Liver (tissue), 9 donors: ENCODE results near the gene ABITRAM. TPM values are rescaled to one million over a fixed set of nuclear protein-coding genes. Genes with fewer than 3 reads are reported as not detected.

Source experiments
- DNase-seq: peaks from one replicate; pipeline ENCODE4 v3.0.0-alpha.2; 2017; ENCODE audit warnings: low spot score
- H3K27ac ChIP-seq, 2 donors: one replicate each; pipeline ENCODE4 v1.7.0; 2013; ENCODE audit warnings: inconsistent platforms in 2 of 2, low read length in 2 of 2, control low read depth in 1 of 2, low read depth in 1 of 2, mild to moderate bottlenecking in 1 of 2
- H3K27me3 ChIP-seq, 4 donors: one replicate each; pipeline versions ENCODE4 v1.6.1 to v1.7.0; 2013; ENCODE audit warnings: low read length in 3 of 4, inconsistent platforms in 1 of 4, mild to moderate bottlenecking in 1 of 4, moderate library complexity in 1 of 4; ENCODE audit not compliant: control insufficient read depth in 4 of 4, insufficient read depth in 4 of 4
- H3K36me3 ChIP-seq, 4 donors: one replicate each; pipeline versions ENCODE4 v1.6.1 to v1.7.0; 2013; ENCODE audit warnings: low read length in 3 of 4, mild to moderate bottlenecking in 3 of 4, low read depth in 1 of 4, moderate library complexity in 1 of 4; ENCODE audit not compliant: control insufficient read depth in 4 of 4, insufficient read depth in 3 of 4
- H3K4me1 ChIP-seq, 4 donors: one replicate each; pipeline versions ENCODE4 v1.6.1 to v1.7.0; 2013; ENCODE audit warnings: low read length in 3 of 4, mild to moderate bottlenecking in 3 of 4, moderate library complexity in 1 of 4; ENCODE audit not compliant: control insufficient read depth in 4 of 4, insufficient read depth in 4 of 4
- H3K4me3 ChIP-seq, 3 donors: one replicate each; pipeline versions ENCODE4 v1.6.1 to v1.7.0; 2013; ENCODE audit warnings: low read length in 3 of 3, control low read depth in 1 of 3, low read depth in 1 of 3, mild to moderate bottlenecking in 1 of 3
- H3K9ac ChIP-seq, 2 donors: one replicate each; pipeline ENCODE4 v1.7.0; 2013; ENCODE audit warnings: low read length in 2 of 2, mild to moderate bottlenecking in 2 of 2, moderate library complexity in 2 of 2, control low read depth in 1 of 2, low read depth in 1 of 2
- H3K9me3 ChIP-seq, 4 donors: one replicate each; pipeline versions ENCODE4 v1.6.1 to v1.7.0; 2013; ENCODE audit warnings: low read length in 3 of 4; ENCODE audit not compliant: control insufficient read depth in 4 of 4
- EGR1 ChIP-seq, 2 donors: IDR thresholded peaks; 2 replicates each; pipeline ENCODE4 v1.6.1; 2016 to 2018; ENCODE audit warnings: antibody characterized with exemption in 2 of 2, low read depth in 2 of 2
- GABPA ChIP-seq, 2 donors: IDR thresholded peaks in 1 of 2; conservative IDR thresholded peaks in 1 of 2; 2 replicates each; pipeline ENCODE4 v1.6.1; 2016; ENCODE audit warnings: antibody characterized with exemption in 2 of 2, mild to moderate bottlenecking in 1 of 2, moderate library complexity in 1 of 2
- HNF4G ChIP-seq: IDR thresholded peaks from 2 replicates; pipeline ENCODE4 v1.6.1; 2016; ENCODE audit warnings: antibody characterized with exemption
- RXRA ChIP-seq, 2 donors: IDR thresholded peaks; 2 replicates each; pipeline ENCODE4 v1.6.1; 2017 to 2018; ENCODE audit warnings: antibody characterized with exemption in 2 of 2, mild to moderate bottlenecking in 1 of 2
- SP1 ChIP-seq: IDR thresholded peaks from 2 replicates; pipeline ENCODE4 v1.6.1; 2018; ENCODE audit warnings: antibody characterized with exemption, mild to moderate bottlenecking
- WGBS: extraction: QIAGEN DNeasy Blood & Tissue Kit; methylation state at CpG from one replicate; pipeline ENCODE4 v1.1.7; 2013; 5-methylcytosine and 5-hydroxymethylcytosine counted together
- polyA plus RNA-seq, 2 donors: library from polyadenylated mRNA; stranded (reverse) in 1 of 2; unstranded in 1 of 2; fragments of 200-250 nt in 1 of 2; fragments of >200 nt in 1 of 2; fragmentation: Nextera tagmentation in 1 of 2; extraction: Ambion mirVana in 1 of 2; gene quantifications; one replicate each; pipeline versions ENCODE4 v1.2.1 to v1.2.3, GENCODE V29; 2013 to 2015
- total RNA-seq, 2 donors: library from RNA; depleted of rRNA; stranded (reverse); fragments of >200 nt; gene quantifications; one replicate each; pipeline ENCODE4 v1.2.3, GENCODE V29; 2014
- TF ChIP-seq, protein P1 (sequence below): IDR thresholded peaks from 2 replicates; pipeline ENCODE4 v1.6.1; 2016; ENCODE audit warnings: antibody characterized with exemption
- donor health status: healthy.
- donor health status: healthy.
- donor health status: healthy.
- donor health status: healthy.
- donor health status: healthy.

The ABITRAM gene
- total and polyA plus RNA-seq, 4 donors: 3.5 to 8.2 (median 5.5) TPM

DNA sequence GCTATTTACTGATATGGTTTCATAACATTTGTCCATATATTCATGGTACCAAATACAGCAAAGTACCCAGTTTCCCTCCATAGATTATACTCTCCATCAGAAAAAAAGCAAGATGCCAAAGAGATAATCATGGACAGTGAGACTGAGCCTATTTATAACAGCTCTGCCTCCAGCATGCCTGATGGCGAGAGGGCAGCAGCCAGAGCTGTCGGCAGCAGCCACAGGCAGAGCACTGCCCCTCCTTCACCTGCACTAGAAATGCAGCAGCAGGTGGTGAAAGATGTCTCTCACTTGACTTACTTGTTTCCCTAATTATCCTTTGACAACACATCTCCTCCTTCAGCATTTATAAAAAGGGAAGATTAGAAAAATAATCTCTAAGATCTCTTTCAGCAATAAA, 46.7 kb downstream of the ABITRAM start:
- WGBS: 100% methylated on average over 2 of the region's 2 CpGs
- Histone ChIP-seq H3K4me3 (no peak overlapping the region), H3K9me3 (no peaks in the 10 kb centered on the region), H3K36me3 (peaks cover 0 to 6% (median 4%) of the 10 kb centered on the region in 4 donors), H3K9ac (no peak overlapping the region), H3K27me3 (no peaks in the 10 kb centered on the region), H3K27ac (no peak overlapping the region), H3K4me1 (no peaks in the 10 kb centered on the region)
- TF ChIP-seq EGR1 (IDR thresholded peaks at IDR 0.05; ENCODE audit: low read depth in 2 of 2) (no peak), GABPA (IDR thresholded peaks at IDR 0.05 in 1 of 2, conservative IDR thresholded peaks at IDR 0.05 in 1 of 2) (no peak), RXRA (IDR thresholded peaks at IDR 0.05) (no peak)
- no peak for DNase-seq

DNA sequence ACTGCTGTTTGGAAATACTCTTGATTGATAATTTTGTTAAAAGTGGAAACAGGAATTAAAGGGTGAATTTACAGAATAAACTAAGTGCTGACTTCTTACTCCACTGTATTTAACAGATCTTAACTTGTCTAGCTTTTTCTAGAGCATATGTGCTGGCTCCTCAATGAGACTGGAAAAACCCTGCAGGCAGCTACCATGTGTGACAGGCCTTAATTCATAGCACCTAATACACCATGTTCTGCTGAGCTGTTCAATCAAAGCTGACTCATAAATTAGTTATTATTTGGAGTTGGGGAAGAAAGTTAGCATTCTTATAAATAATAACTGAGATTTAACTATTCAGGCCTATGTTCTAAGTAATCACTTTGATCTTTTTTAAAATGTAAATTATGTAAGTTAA, 49.7 kb downstream of the ABITRAM start:
- H3K4me1 ChIP-seq: no peaks in the 10 kb centered on the region
- H3K9ac ChIP-seq: no peak overlapping the region
- no peak overlapping the region for H3K27ac ChIP-seq
- no peak for DNase-seq
- TF ChIP-seq SP1: no peak
- no peak for TF ChIP-seq HNF4G
- TF ChIP-seq, protein P1, sequence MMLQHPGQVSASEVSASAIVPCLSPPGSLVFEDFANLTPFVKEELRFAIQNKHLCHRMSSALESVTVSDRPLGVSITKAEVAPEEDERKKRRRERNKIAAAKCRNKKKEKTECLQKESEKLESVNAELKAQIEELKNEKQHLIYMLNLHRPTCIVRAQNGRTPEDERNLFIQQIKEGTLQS: no peak
- no peaks in the 10 kb centered on the region for H3K9me3 ChIP-seq
- no peak overlapping the region for H3K4me3 ChIP-seq
- H3K36me3 ChIP-seq: peaks cover 0 to 5% (median 2%) of the 10 kb centered on the region in 4 donors
- no peaks in the 10 kb centered on the region for H3K27me3 ChIP-seq

Other genes with a start within 250 kb of the ABITRAM start
- under 1 TPM in 1 of 2 donors, not detected in 1; 0.09 TPM for gene ACTL7B, start 78.4 kb upstream of the ABITRAM start, total RNA-seq
- not detected for gene ACTL7B, start 78.4 kb upstream of the ABITRAM start, polyA plus RNA-seq
- not detected for gene ACTL7A, start 72.1 kb upstream of the ABITRAM start, total RNA-seq
- gene ACTL7A, start 72.1 kb upstream of the ABITRAM start, polyA plus RNA-seq: under 1 TPM in 1 of 2 donors, not detected in 1; 0.10 TPM
- gene ELP1, start 276 bp upstream of the ABITRAM start, total RNA-seq: 10 to 100 TPM; 22.3 to 27.7 TPM
- gene ELP1, start 276 bp upstream of the ABITRAM start, polyA plus RNA-seq: 10 to 100 TPM in 1 of 2 donors, 1 to 10 TPM in 1; 9.3 to 10.4 TPM
- 10 to 100 TPM; 10.5 to 31.5 TPM for gene CTNNAL1, start 79.1 kb downstream of the ABITRAM start, total RNA-seq
- 10 to 100 TPM; 14.4 to 22.8 TPM for gene CTNNAL1, start 79.1 kb downstream of the ABITRAM start, polyA plus RNA-seq
- 10 to 100 TPM; 45.3 to 75.3 TPM for gene TMEM245, start 185.5 kb downstream of the ABITRAM start, total RNA-seq
- gene TMEM245, start 185.5 kb downstream of the ABITRAM start, polyA plus RNA-seq: 10 to 100 TPM; 13.7 to 17.0 TPM
- gene FRRS1L, start 232.8 kb downstream of the ABITRAM start, total RNA-seq: under 1 TPM; 0.08 to 0.51 TPM
- gene FRRS1L, start 232.8 kb downstream of the ABITRAM start, polyA plus RNA-seq: not detected